MM.1S (cell line): ENCODE results near the gene STK10.

Experiments used
- CTCF ChIP-seq: fragments of 300-600 bp; sonication (generic); IDR thresholded peaks from 2 replicates; pipeline ENCODE4 v1.5.1; 2016; ENCODE audit warnings: antibody characterized with exemption, low read length, mixed read lengths
- EZH2 ChIP-seq: fragments of 300-600 bp; sonication (generic); optimal IDR thresholded peaks from 2 replicates; pipeline ENCODE3; 2017; ENCODE audit warnings: low read depth, mild to moderate bottlenecking, antibody characterized with exemption, low read length, mixed read lengths
- EZH2phosphoT487 ChIP-seq: fragments of 300-600 bp; sonication (generic); IDR thresholded peaks from 2 replicates; pipeline ENCODE4 v1.6.1; 2018; ENCODE audit warnings: antibody characterized with exemption, low read length

DNA sequence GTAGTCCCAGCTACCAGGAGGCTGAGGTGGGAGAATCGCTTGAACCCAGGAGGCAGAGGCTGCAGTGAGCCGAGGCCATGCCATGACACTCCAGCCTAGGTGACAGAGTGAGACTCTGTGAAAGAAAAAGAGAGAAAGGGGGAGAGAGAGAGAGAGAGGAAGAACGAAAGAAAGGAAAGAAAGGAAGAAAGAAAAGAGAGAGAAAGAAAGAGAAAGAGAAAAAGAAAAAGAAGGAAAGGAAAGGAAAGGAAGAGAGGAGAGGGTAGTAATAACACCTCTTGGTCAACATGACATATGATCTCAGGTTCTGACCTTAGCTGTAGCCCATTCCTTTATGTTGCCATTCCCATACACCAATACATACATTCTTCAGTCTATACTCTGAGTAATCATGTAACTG, 195.7 kb downstream of the STK10 start:
- no peak for TF ChIP-seq CTCF
- no peak for TF ChIP-seq EZH2
- TF ChIP-seq EZH2phosphoT487: no peak
